ENCODE data around the gene SLC16A3.
"Not testable (repeated sequence)": the region's sequence is repeated elsewhere in the genome, so short reads cannot be mapped to it uniquely, and the experiment has no call there.

Gene SLC16A3

DNA sequence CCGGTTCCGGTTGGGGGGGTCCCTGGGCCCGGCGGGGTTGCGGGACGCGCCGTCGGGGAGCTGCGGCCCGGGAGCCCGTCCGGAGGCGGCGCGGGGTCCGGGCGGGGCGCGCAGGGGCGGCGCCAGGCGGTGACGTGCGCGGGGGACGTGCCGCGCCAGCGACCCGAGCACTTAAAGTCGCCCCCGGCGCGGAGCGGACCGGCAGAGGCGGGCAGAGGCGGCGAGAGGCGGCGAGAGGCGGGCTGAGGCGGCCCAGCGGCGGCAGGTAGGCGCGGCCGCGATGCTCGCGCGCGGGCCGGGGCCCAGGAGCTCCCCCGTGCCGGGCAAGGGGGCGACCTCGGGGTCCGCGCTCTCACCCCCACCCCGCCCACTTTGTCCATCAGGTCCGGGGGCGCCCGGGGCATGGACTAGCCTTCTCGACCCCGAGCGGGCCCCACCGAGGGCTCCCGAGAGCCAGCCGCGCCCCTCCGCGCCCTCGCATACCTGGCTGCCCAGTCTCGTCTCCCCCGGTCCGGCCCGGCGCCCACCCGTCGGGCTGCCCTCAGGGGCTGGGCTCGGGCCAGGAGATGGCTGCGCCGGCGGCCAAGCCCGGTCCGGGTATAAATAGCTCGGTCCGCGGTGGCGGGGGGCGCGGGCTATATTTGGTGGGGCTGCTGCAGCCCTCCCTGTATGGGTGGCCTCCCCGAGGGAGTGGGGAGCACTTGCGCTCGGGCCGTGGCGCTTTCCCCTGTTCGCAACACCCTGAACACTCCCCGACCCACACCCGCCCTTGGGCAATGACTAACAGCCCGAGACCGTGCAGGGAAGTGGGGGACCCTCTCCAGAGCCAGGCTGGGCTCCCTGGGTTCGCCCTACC lies at the start of gene SLC16A3:
SLC16A3 (plus strand) TSS at position 201 of the 856 bp plus-strand sequence. CDS start 6,967 bp downstream, outside the sequence.
- peak in 1 of 3 experiments; percentile 59 for DNase-seq (ENCODE audit: low read depth in 3 of 3)

DNA sequence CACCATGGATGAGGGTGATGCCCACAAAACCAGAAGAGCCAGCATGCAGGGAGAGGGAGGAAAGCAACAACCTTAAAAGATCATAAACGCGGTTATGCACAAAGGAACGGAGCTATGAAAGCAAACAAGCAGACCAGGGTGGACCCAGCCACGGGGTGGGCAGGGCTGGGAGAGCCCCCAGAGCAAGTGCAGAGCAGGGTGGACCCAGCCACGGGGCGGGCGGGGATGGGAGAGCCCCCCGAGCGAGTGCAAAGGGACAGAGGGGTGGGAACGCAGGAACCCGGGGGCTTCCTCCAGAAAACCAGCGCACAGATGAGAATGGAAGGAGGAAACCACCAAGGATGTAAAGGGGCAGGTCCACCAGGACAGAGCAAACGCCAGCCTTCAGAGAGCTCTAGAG lies 49.4 kb upstream of the SLC16A3 start:
- DNase-seq (ENCODE audit: low read depth in 3 of 3): no peak

DNA sequence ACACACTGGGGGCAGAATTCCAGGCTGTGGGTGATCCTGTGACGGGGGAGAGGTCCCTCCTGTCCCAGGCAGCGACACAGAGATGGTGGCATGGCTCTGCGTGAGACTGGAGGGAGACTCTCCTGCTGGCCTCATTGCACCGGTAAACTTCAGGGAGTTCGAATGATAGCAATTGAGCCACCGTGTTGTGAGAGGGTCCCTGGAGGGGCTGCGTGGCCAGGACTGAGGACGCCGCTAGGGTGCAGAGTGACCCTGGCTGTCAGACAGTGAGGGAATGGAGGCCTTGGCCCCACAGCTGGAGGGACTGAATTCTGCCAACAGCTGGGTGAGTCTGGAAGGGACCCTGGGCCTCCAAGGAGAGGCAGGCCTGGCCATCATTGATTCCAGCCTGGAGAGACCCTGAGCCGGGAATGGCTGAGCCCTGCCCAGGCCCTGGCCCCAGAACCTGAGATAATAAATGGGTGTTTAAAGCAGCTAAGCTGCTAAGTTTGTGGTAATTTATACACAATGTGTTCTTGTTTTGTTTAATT lies 48.8 kb upstream of the SLC16A3 start:
- DNase-seq (ENCODE audit: low read depth in 3 of 3): no peak

DNA sequence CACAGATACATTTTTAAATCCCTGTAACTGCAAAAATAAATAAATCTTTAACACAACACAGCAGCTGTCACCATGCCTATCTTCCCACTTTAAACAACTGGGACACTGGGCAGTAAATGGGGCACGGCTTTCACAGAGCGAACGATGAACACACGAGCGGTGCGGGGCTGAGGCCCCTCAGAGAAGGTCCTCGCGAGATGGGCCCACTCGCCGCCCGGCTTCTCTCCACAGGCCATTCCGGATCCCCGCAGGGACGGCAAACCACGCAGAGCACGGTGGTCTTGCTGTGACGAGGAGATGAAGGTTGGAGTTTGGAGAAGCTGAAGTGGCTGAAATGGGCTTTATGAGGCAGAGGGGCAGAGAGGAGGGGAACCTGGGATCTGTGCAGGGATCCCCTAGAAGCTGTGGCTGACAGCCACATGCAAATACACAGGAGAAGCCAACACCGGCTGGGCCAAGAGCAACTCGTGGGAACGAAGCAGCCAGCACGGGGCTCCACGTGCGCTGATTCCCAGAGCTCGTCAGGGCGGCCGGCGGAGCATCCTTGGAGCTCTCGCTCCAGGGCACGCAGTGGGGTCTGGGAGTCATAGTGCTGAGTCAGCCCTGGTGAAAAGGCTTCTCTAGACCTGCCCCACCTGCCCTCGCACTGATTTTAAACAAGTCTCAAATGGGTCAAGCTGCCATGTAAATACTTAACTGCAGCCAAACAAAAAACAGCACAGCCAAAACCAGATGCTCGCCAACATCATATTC lies 47.9 kb upstream of the SLC16A3 start:
- DNase-seq (ENCODE audit: low read depth in 3 of 3): no peak

DNA sequence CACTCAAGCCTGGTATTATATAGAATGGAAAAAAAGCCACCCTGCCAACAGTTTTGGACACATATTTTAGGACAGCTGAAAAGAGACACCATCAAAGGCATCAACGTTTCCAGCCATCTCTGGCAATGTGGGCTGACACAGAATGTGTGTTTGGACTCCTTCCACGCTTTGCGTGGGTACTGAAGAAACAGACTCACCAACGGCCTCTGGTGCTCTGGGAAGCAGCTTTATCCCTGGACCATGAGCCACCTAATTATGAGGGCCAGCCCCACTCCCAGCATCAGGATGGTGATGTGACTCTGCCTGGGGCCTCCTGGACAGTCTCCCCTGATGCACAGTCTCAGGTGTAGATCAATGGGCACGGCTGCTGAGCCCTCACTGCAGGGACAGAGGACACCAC lies 44.1 kb upstream of the SLC16A3 start:
- DNase-seq (ENCODE audit: low read depth in 3 of 3): no peak

DNA sequence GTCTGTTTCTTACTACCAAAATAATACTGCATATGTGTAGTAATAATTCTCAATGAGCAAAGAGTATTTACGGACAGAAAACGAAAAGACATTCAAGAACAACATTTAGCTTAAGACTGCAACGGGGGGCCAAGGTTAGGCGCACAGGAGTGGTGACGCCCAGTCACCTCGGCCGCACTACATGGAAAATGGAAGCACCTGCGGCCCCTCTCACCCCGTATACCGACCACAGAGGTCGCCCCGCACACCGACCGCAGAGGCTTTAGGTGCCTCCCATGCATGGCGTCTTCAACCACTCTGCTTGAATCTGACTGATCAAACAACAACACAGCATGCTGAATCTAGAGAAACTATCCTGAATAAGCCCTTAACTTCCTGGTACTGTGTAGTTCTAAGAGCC lies 42.6 kb upstream of the SLC16A3 start:
- DNase-seq (ENCODE audit: low read depth in 3 of 3): no peak

DNA sequence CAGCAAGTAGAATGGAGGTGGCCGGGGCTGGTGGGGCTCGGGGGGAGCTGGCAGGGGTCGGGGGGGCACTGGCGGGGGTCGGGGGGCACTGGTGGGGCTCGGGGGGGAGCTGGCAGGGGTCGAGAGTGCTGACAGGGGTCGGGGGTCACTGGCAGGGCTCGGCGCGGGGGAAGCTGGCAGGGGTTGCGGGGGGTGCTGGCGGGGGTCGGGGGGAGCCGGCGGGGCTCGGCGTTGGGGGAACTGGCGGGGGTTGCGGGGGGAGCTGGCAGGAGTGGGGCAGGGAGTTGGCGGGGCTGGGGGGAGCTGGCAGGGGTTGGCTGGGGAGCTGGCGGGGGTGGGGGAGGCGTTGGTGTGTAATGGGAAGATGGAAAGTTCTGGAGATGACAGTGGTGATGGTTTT lies 41.3 kb upstream of the SLC16A3 start:
- DNase-seq (ENCODE audit: low read depth in 3 of 3): no peak

DNA sequence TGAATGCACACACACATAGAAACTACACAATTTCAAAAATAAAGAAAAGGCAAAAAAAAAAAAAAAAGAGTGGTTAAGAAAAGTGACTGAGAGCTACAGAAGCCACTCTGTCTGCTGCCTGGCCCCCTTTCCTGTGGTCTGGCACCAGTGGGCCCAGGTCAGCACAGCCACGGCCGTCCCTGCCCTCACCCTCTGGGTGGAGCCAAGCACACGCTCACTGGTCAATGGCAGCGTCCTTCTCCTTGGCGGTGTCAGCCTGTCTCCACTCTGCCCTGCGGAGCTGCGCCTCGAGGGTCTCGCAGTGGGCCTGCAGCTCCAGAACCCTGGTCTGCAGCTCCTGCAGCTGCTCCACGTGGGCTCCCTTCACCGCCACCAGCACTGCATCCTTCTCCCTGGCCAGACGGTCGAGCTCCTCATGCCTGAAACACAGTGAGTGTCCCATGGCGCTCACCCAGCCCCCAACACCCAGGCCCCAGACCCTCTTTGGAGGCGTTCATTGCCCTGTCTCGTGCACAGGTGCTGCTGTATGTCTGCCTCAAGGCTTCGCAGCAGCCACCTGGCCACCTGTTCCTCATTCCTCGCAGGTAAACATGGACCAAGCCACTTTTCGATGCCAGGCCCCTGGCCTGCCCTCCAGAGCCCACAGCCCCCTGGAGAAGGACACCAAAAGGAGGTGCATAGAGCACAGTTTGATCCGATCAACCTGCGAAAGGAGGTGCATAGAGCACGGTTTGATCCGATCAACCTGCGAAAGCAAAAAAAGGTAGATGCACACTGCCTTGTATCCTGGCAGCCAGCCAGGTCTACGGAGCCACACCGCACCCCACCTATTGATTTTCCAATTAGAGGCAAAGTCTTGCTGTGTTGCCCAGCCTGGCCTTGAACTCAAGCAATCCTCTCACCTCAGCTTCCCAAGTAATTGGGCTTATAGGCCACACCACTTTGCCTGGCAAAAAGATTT lies 40.6 kb upstream of the SLC16A3 start:
- DNase-seq (ENCODE audit: low read depth in 3 of 3): no peak

DNA sequence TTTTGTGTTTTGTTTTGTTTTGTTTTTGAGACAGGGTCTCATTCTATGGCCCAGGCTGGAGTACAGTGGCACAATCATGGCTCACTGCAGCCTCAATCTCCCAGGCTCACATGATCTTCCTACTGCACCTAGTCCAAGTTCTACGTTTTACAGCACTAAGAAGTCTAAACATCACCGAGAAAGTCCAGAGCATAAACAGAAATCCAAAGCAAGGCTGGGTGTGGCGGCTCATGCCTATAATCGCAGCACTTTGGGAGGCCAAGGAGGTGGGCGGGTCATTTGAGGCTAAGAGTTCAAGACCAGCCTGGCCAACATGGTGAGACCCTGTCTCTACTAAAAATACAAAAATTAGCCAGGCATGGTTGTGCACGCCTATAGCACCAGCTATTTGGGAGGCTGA lies 35.8 kb upstream of the SLC16A3 start:
- DNase-seq (ENCODE audit: low read depth in 3 of 3): not testable (repeated sequence)

DNA sequence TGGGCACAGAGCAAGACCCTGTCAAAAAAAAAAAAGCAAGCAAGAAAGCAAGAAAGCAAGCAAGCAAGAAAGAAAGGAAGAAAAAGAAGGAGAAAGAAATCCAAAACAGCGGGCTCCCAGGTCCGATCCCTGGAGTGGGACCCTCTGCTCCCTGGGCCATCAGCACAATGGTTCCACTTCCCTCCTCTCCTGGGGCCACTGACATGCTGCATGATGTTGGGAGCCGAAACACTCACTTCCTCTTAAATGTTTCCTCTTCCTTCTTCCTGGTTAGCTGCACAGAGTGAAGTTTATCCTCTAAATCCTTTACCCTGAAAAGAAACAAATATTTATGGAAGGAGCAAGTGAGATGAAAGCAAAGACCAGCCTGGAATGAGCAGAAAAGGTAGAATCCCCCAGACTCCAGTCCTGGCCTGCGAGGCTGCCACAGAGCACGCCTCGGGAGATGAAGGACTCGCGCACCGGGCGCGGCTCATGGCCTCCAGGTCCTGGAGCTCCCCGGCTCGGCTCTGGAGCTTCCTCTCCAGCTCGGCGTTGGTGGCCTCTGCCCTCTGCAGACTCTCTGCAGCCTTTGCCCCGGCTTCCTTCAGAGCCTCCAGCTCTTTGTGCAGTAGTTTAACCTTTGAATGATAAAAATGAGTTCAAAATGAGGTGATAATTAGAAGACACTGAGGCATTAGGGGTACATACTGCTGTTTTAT lies 35.2 kb upstream of the SLC16A3 start:
- DNase-seq (ENCODE audit: low read depth in 3 of 3): no peak

DNA sequence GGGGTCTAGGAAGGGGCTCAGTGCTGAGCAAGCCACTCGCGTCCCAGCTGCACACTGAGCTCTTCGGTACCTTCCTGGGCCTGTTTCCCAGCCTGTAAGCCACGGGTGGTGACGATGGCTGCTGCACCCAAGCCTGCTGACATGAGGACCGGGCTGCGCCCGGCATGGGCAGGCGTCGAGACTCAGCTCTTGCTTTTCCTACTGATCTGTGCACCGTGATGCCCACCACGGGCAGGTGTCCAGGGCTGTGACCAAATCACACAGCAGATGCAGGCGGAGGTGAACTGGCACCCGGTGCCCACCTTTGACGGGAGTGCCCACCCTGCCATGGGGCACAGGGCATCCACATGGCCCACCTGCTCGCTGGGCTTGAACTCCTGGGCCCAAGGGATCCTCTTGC lies 34.1 kb upstream of the SLC16A3 start:
- DNase-seq (ENCODE audit: low read depth in 3 of 3): no peak

DNA sequence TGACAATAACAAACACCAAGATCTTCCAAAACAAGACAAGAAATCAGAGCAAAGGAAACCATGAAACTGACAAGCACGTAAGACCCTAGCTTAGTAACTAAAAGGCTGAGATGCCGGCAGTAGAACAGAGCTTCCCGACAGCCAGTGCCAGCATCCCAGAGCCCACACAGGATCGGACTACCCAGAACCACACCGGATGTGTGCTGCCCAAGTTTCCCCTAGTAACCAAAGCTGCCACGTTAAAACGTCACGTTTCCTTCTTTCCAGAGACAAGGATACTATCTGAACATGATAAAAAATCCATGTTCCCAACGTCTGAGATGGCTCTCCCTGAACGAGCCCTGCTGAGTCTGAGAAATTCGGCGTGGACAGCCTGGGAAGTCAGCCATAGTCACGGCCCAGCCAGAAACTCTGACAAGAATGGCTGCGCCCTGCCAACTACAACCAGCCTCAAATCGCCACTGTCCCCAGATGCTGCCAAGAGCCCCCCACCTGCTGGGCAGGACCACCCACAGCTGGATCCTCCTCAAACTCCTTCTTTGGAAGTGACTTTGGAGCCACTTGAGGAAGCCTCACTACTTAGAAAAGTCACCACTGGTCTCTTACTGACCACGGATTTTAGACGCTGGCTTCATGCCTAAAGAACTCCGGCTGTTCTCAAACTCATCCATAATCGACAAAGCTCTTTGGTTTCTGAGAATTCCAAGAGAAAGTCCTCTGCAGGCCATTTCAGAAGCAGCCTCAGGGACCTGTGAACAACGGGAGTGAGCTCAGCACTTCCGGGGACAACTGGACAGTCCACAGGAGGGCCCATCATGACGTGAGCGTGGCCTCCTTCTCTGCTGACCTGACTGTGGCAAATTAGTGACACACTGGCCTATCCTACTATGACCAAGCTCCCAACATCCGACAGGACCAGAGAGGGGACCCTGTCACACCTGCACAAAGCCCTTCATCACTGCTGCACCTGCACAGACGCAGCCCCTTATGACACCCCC lies 32.9 kb upstream of the SLC16A3 start:
- DNase-seq (ENCODE audit: low read depth in 3 of 3): no peak

DNA sequence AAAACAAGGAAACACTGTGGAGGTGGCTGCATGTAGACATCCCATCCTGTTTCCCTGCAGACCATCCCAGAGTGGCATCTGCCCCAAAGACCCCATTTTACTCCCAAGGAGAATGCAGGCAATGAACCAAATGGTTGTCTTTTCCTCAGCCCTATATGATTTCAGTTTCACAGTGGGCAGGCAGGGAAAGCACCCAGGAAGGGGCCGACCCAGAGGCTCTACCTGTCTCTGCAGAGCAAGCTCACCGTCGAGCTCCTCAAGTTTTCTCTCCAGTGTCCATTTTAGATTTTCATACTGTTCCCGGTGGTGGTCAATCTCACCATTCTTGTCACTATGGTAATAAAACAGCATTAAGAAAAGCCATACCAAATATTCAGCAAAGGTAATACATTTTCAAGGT lies 30.8 kb upstream of the SLC16A3 start:
- no peak for DNase-seq (ENCODE audit: low read depth in 3 of 3)

DNA sequence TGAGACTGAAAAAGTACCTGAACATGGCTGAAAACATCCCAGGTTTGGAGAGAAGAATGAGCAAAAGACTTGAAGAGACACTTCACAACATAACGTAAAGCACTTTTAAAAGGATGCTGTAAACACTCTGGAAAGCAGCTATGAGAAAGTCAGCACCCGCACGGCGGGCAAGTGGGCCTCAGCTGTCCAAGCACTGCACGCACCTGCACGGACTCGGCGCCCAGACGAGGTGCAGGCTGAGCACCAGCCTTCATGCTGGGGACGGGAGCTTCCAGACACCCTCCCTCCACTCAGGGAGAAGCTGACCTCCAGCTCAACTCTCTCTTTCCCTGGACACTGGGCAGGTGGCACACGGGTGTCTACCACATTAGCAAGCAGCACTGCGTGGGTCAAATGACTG lies 29.3 kb upstream of the SLC16A3 start:
- no peak for DNase-seq (ENCODE audit: low read depth in 3 of 3)

DNA sequence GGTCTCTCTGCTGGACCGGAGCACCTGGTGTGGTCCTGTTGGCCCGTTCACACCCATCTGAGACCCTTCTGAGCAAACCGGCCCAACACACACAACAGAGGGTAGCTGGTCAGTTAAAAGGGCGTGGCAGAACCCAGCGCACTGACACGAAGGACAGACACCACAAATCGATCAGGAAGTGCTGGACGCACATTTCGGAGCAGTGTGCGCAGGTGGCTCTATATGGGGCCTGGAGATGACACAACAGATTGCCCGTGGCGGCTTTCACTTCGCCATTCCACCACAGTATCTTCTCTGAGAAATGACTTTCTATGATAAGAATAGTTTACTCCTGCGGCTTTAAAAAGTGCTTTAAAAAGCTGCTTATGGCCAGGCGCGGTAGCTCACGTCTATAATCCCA lies 28.7 kb upstream of the SLC16A3 start:
- DNase-seq (ENCODE audit: low read depth in 3 of 3): no peak

DNA sequence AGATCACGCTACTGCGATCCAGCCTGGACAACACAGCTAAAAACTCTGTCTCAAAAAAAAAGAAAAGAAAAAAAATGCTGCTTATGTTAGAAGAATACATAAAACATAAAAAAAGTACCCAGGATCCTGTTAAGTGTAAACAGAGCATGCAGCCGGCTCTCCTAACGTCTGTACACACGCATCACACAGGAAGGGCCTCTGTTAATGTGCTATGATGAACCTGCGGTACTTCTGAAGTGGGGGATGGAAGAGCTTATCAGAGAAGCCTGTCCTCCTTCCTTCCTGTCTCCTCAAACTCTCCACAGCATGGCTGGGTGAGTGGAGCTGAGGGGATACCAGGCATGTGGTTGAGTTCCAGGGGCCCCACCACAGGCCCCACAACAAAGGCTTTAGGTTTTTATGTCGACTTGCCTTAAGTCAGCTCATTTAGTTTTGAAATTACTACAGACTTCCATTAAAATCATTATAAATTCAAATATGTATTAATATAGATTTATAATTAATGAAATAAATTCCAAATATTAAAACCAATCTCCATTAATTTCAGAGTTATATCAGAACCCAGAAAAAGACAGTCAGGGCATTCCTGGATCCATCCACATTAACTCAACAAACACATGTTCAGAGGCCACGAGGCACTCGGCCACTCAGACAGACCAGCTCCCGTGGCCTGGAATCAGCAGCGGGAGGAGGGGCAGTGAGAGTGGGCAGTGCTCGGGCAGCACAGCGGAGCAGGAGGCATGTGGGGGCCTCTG lies 27.9 kb upstream of the SLC16A3 start:
- DNase-seq (ENCODE audit: low read depth in 3 of 3): peak in 1 of 3 experiments; percentile 66

DNA sequence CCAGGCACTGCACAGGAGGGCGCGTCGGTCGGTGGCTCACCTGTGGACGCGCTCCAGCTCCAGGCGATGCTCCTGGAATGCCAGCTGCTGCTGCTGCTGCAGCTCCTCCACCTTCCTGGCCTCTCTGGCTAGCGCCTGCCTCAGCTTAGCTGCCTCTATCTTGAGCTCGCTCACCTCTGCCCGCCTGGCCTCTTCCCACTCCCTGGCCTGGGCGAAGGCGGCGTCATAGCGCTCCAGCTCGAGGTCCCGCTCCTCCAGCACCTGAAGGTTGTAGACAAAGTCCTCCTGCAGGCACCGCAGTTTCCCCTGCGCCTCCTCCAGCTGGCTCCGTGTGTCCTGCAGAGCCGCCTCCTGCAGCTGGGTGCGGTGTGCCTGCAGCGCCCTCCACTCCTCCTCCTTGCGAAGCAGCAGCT lies 27.3 kb upstream of the SLC16A3 start:
- DNase-seq (ENCODE audit: low read depth in 3 of 3): no peak

DNA sequence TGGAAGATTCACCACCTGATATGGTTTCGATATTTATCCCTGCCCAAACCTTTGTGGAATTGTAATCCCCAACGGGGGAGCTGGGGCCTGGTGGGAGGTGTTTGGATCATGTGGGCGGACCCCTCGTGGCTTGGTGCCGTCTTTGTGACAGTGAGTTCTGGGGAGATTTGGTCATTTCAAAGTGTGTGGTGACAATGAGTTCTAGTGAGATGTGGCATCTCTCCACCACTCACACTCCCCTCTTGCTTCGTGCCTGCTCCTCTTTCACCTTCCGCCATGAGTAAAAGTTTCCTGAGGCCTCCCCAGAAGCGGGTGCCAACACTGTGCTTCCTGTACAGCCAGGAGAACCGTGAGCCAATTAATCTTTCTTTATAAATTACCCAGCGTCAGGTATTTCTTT lies 25.9 kb upstream of the SLC16A3 start:
- peak in 1 of 3 experiments; percentile 61 for DNase-seq (ENCODE audit: low read depth in 3 of 3)

DNA sequence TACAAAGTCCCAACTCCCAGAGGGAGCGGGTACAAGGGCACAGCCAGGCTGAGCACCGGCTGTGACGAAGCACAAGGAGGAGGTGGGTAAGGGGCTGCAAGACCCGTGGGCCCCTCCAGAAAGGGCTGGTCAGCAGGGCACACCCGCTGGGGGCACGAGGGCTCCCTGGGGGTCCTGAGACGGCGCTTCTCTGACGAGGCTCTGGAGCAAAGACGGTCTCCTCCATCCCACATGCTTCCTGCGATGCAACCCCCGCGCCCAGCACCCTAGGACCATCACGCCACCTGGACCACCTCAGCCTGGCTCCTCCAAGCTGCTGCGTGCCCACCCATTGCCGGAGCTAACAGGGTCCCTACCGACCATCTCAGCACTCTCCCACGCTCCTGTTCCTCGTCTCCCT lies 24.9 kb upstream of the SLC16A3 start:
- no peak for DNase-seq (ENCODE audit: low read depth in 3 of 3)
